NCI-H446 (cell line): Measurements from ENCODE around the gene PRSS56.
"Not testable (repeated sequence)": the region's sequence is repeated elsewhere in the genome, so short reads cannot be mapped to it uniquely, and the experiment has no call there.

Source experiments
- DNase-seq, 2 experiments: peaks; one replicate each; lab custom pipeline; 2025; lab: John Stamatoyannopoulos, UW

The PRSS56 gene

GRCh38 chr2:232525791-232526371 lies 5.7 kb downstream of the PRSS56 start, which contains the start of gene CHRND:
Gene CHRND, plus strand, starts transcription at chr2:232526160. Its CDS starts 56 bp downstream, at chr2:232526216.
- no peak for DNase-seq

- DNase-seq: no peak
These were observed 6.3 kb downstream of the PRSS56 start for GRCh38 chr2:232526372-232526941.

- DNase-seq: no peak
These were observed 7.8 kb downstream of the PRSS56 start for GRCh38 chr2:232527905-232528470.

GRCh38 chr2:232528746-232529460 lies 8.7 kb downstream of the PRSS56 start:
- DNase-seq: no peak

GRCh38 chr2:232529806-232530547 lies 9.8 kb downstream of the PRSS56 start:
- no peak for DNase-seq

- no peak for DNase-seq
These were observed 10.6 kb downstream of the PRSS56 start for GRCh38 chr2:232530626-232531260.

- no peak for DNase-seq
These were observed 12.2 kb downstream of the PRSS56 start for GRCh38 chr2:232532419-232532818.

GRCh38 chr2:232532821-232533220 lies 12.6 kb downstream of the PRSS56 start:
- DNase-seq: not testable (repeated sequence)

- DNase-seq: no peak
These were observed 13.9 kb downstream of the PRSS56 start for GRCh38 chr2:232533944-232534710.

GRCh38 chr2:232534940-232535651 lies 14.9 kb downstream of the PRSS56 start:
- DNase-seq: no peak

GRCh38 chr2:232535761-232536530 lies 15.8 kb downstream of the PRSS56 start:
- DNase-seq: no peak

- DNase-seq: no peak
These were observed 16.9 kb downstream of the PRSS56 start for GRCh38 chr2:232537079-232537478.

- DNase-seq: no peak
These were observed 17.3 kb downstream of the PRSS56 start for GRCh38 chr2:232537499-232537898.

GRCh38 chr2:232538671-232539070 lies 18.5 kb downstream of the PRSS56 start:
- DNase-seq: no peak

- DNase-seq: no peak
These were observed 19.4 kb downstream of the PRSS56 start, which contains the start of gene CHRNG for GRCh38 chr2:232539298-232540231. Gene CHRNG, plus strand, starts transcription at chr2:232539692. Its CDS starts 56 bp downstream, at chr2:232539748.

- no peak for DNase-seq
These were observed 20.4 kb downstream of the PRSS56 start for GRCh38 chr2:232540441-232541041.

- DNase-seq: no peak
These were observed 21.2 kb downstream of the PRSS56 start for GRCh38 chr2:232541195-232541960.
